Hepatocyte (in vitro differentiated cells): ENCODE results near the gene CRTAC1. TPM values are rescaled to one million over a fixed set of nuclear protein-coding genes. Genes with fewer than 3 reads are reported as not detected.

Source experiments
- DNase-seq: peaks from one replicate; pipeline ENCODE4 v3.0.0-alpha.2; 2016; ENCODE audit warnings: low spot score
- H2AFZ ChIP-seq: fragments of 200-600 bp; sonication (generic); 2 replicates; pipeline ENCODE4 v1.6.0; 2016; ENCODE audit warnings: antibody characterized with exemption, mild to moderate bottlenecking
- H3K27ac ChIP-seq: fragments of 200-600 bp; sonication (generic); 2 replicates; pipeline ENCODE4 v1.5.1; 2016; ENCODE audit warnings: mild to moderate bottlenecking
- H3K27me3 ChIP-seq: fragments of 200-600 bp; sonication (generic); 2 replicates; pipeline ENCODE4 v1.6.1; 2016
- H3K36me3 ChIP-seq: fragments of 200-600 bp; sonication (generic); replicated peaks from 2 replicates; pipeline ENCODE4 v1.5.1; 2016; ENCODE audit warnings: low read depth; ENCODE audit not compliant: insufficient read depth
- H3K4me1 ChIP-seq: fragments of 200-600 bp; sonication (generic); 2 replicates; pipeline ENCODE4 v1.5.1; 2016; ENCODE audit warnings: mild to moderate bottlenecking, moderate library complexity; ENCODE audit not compliant: insufficient read depth
- H3K4me2 ChIP-seq: fragments of 200-600 bp; sonication (generic); 2 replicates; pipeline ENCODE4 v1.6.0; 2016
- H3K4me3 ChIP-seq: fragments of 200-600 bp; sonication (generic); 2 replicates; pipeline ENCODE4 v1.5.1; 2016; ENCODE audit warnings: mild to moderate bottlenecking
- H3K79me2 ChIP-seq: fragments of 200-600 bp; sonication (generic); 2 replicates; pipeline ENCODE4 v1.6.0; 2017; ENCODE audit warnings: mild to moderate bottlenecking
- H3K9me2 ChIP-seq: fragments of 200-600 bp; sonication (generic); replicated peaks from 2 replicates; pipeline ENCODE4 v1.6.0; 2017; ENCODE audit warnings: mild to moderate bottlenecking; ENCODE audit not compliant: insufficient read depth
- H3K9me3 ChIP-seq: fragments of 200-600 bp; sonication (generic); 2 replicates; pipeline ENCODE4 v1.5.1; 2016; ENCODE audit warnings: low read depth, mild to moderate bottlenecking
- H4K20me1 ChIP-seq: fragments of 200-600 bp; sonication (generic); 2 replicates; pipeline ENCODE4 v1.6.0; 2016; ENCODE audit warnings: mild to moderate bottlenecking; ENCODE audit not compliant: insufficient read depth, poor library complexity, severe bottlenecking
- CTCF ChIP-seq: fragments of 200-600 bp; sonication (generic); IDR thresholded peaks from 2 replicates; pipeline ENCODE4 v1.5.1; 2016; ENCODE audit warnings: antibody characterized with exemption, mild to moderate bottlenecking; ENCODE audit not compliant: poor library complexity
- EZH2 ChIP-seq: fragments of 200-600 bp; sonication (generic); IDR thresholded peaks from 2 replicates; pipeline ENCODE4 v1.6.1; 2016; ENCODE audit warnings: antibody characterized with exemption, mild to moderate bottlenecking, borderline replicate concordance
- EZH2phosphoT487 ChIP-seq: fragments of 200-600 bp; sonication (generic); IDR thresholded peaks from one replicate; pipeline ENCODE4 v1.6.1; 2018; ENCODE audit warnings: antibody characterized with exemption, mild to moderate bottlenecking, low read depth, moderate library complexity; ENCODE audit not compliant: unreplicated experiment, severe bottlenecking
- WGBS: methylation state at CpG from one replicate; pipeline ENCODE4 v1.1.6; 2016; ENCODE audit warnings: low lambda C conversion rate; ENCODE audit errors: missing lambda C conversion rate; 5-methylcytosine and 5-hydroxymethylcytosine counted together
- polyA plus RNA-seq: library from polyadenylated mRNA; unstranded; fragments of >200 nt; fragmentation: Nextera tagmentation; extraction: Ambion mirVana; gene quantifications from 2 replicates; pipeline ENCODE4 v1.2.1, GENCODE V29; 2016
- total RNA-seq: library from RNA; depleted of rRNA; stranded (reverse); fragments of >200 nt; gene quantifications from 2 replicates; pipeline ENCODE4 v1.2.3, GENCODE V29; 2014

The CRTAC1 gene
- total and polyA plus RNA-seq, 2 experiments from 2014 or later, result 0.47 to 0.76 TPM

- H3K9me3 ChIP-seq, result no peaks in the 10 kb centered on the region
- no peaks in the 10 kb centered on the region for H3K36me3 ChIP-seq
- H2AFZ ChIP-seq, result no peak overlapping the region
- H3K4me3 ChIP-seq, result no peak overlapping the region
- peaks cover 67% of the 10 kb centered on the region for H3K27me3 ChIP-seq
- H3K4me1 ChIP-seq, result no peaks in the 10 kb centered on the region
- H4K20me1 ChIP-seq, result no peaks in the 10 kb centered on the region
- TF ChIP-seq EZH2 (no peak), CTCF (no peak), EZH2phosphoT487 (no peak)
- H3K79me2 ChIP-seq, result no peaks in the 10 kb centered on the region
- WGBS, result 79% methylated on average over 5 of the region's 5 CpGs
- no peak overlapping the region for H3K4me2 ChIP-seq
- no peak overlapping the region for H3K27ac ChIP-seq
- no peak for DNase-seq
- no peaks in the 10 kb centered on the region for H3K9me2 ChIP-seq
Measured at GRCh38 chr10:97964748-97965147, 65.7 kb downstream of the CRTAC1 start.

GRCh38 chr10:97961945-97962344 is 68.5 kb downstream of the CRTAC1 start:
- no peak for DNase-seq
- H3K9me3 ChIP-seq, result no peaks in the 10 kb centered on the region
- H3K36me3 ChIP-seq, result no peaks in the 10 kb centered on the region
- H3K4me2 ChIP-seq, result no peak overlapping the region
- H3K79me2 ChIP-seq, result no peaks in the 10 kb centered on the region
- no peaks in the 10 kb centered on the region for H3K9me2 ChIP-seq
- no peaks in the 10 kb centered on the region for H4K20me1 ChIP-seq
- peaks cover 50% of the 10 kb centered on the region for H3K27me3 ChIP-seq
- H2AFZ ChIP-seq, result no peak overlapping the region
- no peak overlapping the region for H3K4me3 ChIP-seq
- no peak overlapping the region for H3K27ac ChIP-seq
- TF ChIP-seq CTCF, result no peak
- TF ChIP-seq EZH2, result no peak
- TF ChIP-seq EZH2phosphoT487, result no peak
- WGBS, result 77% methylated on average over 7 of the region's 7 CpGs
- no peaks in the 10 kb centered on the region for H3K4me1 ChIP-seq

- WGBS, result 67% methylated on average over 4 of the region's 4 CpGs
- no peaks in the 10 kb centered on the region for H3K9me2 ChIP-seq
Measured at GRCh38 chr10:97960269-97961056, 70.0 kb downstream of the CRTAC1 start.

More at GRCh38 chr10:97960269-97961056, 70.0 kb downstream of the CRTAC1 start:
- Histone ChIP-seq H3K4me3 (no peak overlapping the region), H4K20me1 (no peaks in the 10 kb centered on the region), H3K27ac (no peak overlapping the region), H3K36me3 (no peaks in the 10 kb centered on the region), H3K79me2 (no peaks in the 10 kb centered on the region), H3K9me3 (no peaks in the 10 kb centered on the region), H3K4me1 (no peaks in the 10 kb centered on the region), H3K27me3 (peaks cover 45% of the 10 kb centered on the region), H3K4me2 (no peak overlapping the region), H2AFZ (no peak overlapping the region)
- no peak for DNase-seq
- TF ChIP-seq EZH2 (no peak), CTCF (no peak), EZH2phosphoT487 (no peak)
